Superior temporal gyrus (tissue), 1 donor: ENCODE data around the gene RELL1.
"Not testable (repeated sequence)": the region's sequence is repeated elsewhere in the genome, so short reads cannot be mapped to it uniquely, and the experiment has no call there.

Experiments used
- DNase-seq: peaks from one replicate; pipeline ENCODE4 v3.0.0-alpha.2; 2016; ENCODE audit errors: extremely low spot score

Gene RELL1

GRCh38 chr4:37693030-37693429, 6.9 kb upstream of the RELL1 start:
- no peak for DNase-seq

DNA sequence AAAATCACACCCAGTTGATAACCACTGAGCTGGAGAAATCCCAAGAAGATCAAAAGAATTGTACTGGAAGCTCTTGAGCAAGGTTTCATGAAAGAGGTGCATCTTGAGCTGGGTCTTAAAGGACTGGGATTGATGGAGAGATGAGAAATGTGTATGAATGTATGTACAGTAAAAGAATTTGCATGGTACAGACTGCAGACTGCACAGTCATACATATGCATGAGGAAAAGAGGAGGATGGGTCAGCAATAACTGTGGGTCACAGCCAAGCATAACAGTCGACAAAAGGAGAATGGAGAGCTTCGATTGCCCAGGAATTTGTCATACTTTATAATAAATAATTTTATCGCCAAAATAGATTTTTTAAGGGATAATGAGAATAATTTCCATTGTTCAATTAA, 4.8 kb upstream of the RELL1 start:
- DNase-seq = no peak

DNA sequence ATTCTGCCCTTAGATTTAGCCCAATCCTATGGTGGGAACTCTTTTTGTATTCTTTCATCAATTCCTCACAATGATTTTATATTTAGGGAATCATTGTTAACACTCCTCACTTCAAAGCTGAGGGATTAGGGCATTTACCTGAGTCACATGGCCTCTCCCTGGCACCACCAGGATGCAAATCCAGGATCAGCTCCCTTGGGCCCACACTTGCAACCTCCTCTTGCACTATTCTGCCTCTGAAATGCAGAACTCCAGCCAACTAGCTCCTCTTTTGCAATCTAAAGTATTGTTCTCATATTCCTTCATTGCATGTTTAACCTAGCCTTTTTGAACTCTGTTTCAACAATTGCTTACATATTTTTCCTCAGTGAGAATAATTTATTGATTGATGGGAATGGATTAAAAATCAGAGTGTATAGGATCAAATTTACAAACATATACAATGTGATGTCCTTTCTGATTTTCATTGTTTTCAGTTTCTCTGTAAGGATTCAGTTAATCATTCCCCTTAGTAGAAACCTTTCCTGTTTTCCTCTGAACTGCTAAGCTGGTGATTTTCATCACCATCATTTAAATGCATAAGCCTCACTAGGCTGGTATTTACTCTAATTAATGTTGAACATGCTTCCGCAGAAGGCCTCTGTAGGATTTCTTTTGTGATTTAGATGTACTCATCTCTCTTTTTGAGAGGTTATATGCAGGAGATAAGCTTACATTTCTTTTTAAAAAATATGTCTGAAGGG, 3.3 kb upstream of the RELL1 start:
- no peak for DNase-seq

GRCh38 chr4:37687681-37688080, 1.5 kb upstream of the RELL1 start:
- DNase-seq = no peak

DNA sequence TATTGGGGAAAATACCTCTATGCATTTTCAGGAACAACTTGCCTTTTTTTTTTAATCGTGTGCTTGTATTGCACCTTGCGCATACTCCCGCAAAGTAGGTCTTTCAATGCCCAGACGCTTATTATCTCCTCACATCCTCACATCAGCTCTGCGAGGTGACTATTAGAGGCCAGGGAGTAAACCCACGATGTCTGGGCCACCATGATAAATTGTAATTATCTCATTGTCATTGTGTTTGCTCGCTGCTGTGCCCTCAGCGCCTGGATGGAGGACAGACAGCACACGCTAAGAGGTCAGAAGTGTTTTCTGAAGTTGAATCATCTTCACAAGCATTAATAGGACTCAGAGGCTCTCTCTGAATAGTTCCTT, 1.0 kb upstream of the RELL1 start:
- DNase-seq = peak; percentile 38

- DNase-seq = no peak
These were observed 278 bp downstream of the RELL1 start for GRCh38 chr4:37685823-37686372.

GRCh38 chr4:37685161-37685822, 884 bp downstream of the RELL1 start:
- peak; percentile 46 for DNase-seq

DNA sequence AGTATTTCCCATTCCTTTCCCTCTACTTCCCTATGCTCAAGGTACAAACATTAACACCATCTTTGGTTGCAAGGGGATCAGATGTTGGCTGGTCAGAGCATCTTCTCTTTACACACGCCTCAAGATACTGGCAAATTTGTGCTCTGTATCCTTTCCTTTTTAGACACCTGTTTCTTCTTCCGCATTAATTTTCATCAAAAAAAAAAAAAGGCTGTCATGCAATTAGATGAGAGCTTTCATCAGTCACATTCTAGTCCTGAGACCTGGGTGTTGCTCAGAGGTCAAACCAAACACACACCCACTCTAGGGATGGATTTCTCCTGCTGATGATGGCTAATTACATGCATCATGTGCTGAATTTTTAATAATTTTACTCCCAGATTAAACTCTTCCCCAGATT, 2.0 kb downstream of the RELL1 start:
- DNase-seq = no peak

GRCh38 chr4:37682701-37683401, 3.3 kb downstream of the RELL1 start:
- no peak for DNase-seq

DNA sequence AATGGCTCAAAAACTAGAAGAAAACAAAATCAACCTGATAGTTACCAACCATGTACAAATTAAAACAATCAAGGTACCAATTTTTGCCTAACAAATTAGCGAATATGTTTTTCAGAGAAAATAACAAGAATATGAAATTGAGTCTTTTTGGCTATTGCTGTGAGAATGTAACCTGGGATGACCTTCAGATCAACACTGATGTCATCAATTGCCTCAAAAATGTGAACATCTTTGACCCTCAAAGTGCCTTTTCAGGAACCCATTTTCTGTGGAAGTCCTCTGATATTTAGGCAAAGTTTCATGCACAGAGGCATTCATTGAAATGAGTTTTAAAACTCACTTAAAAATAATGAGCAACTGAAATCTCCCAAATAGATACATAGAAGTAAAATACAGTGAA, 6.1 kb downstream of the RELL1 start:
- no peak for DNase-seq

GRCh38 chr4:37679301-37679700, 6.9 kb downstream of the RELL1 start:
- DNase-seq = no peak

GRCh38 chr4:37678624-37679023, 7.6 kb downstream of the RELL1 start:
- no peak for DNase-seq

GRCh38 chr4:37675587-37676290, 10.4 kb downstream of the RELL1 start:
- DNase-seq = no peak

DNA sequence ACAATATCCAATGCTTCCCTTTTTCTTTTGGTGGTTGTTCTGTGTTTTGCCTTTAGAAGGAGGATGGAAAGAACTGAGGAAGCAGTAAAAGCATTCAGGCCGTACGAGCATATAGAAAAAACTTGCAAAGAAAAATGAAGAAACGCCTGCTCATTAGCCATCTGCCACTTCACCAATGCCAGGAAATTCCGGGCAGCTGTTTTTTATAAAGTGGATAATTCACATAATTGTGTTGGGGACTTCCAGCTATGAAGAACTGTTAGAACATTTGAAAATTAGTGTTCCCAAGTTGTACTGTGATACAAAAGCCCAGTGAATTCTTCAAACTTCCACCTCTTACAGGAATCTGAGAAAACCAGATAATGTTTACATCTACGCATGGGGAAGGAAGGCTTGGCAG, 11.7 kb downstream of the RELL1 start:
- no peak for DNase-seq

GRCh38 chr4:37673538-37674192, 12.5 kb downstream of the RELL1 start:
- DNase-seq = no peak

DNA sequence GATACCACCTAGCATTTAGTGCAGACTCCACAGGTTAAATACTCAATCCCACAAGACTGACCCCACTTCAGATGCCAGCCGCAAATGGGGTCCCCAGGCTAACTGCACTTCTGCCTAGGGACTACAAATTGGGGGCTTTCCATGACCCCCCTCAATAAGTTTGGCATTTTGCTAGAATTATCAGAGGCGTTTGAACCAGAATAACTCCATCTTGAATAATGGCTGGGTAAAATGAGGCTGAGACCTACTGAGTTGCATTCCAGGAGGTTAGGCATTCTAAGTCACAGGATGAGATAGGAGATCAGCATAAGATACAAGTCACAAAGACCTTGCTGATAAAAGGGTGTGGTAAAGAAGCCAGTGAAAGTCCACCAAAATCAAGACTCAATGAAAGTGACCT, 15.1 kb downstream of the RELL1 start:
- DNase-seq = no peak

GRCh38 chr4:37670249-37670648, 15.9 kb downstream of the RELL1 start:
- no peak for DNase-seq

DNA sequence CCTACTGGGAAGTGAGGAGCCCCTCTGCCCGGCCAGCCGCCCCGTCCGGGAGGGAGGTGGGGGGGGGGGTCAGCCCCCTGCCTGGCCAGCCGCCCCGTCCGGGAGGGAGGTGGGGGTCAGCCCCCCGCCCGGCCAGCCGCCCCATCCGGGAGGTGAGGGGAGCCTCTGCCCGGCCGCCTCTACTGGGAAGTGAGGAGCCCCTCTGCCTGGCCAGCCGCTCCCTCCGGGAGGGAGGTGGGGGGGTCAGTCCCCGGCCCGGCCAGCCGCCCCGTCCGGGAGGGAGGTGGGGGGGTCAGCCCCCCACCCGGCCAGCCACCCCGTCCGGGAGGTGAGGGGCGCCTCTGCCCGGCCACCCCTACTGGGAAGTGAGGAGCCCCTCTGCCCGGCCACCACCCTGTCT, 17.1 kb downstream of the RELL1 start:
- DNase-seq = not testable (repeated sequence)

- DNase-seq = no peak
These were observed 18.7 kb downstream of the RELL1 start for GRCh38 chr4:37667197-37668100.

DNA sequence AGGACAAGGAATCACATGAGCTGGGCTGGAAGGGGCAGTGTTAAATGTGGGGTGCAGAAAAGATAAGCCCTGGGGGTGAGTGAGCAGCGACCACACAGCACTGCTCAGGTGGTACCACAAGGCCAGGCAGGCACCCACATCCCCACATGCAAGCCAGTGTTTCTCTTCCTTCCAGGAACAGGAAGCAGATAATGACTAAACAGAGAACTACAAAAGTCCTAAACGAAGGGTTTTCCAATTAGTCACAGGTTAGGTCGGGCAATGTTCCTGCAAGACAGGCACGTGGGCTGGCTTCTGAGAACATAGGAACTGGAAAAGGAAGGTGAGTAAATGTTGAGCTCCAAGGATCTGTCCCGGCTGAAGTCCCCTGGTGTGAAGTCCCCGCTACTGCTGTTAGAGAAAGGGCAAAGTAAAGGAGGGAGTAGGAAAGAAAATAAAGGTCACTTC, 19.5 kb downstream of the RELL1 start:
- no peak for DNase-seq
